HepG2 (cell line): ENCODE results near the gene PCYT2. TPM values are rescaled to one million over a fixed set of nuclear protein-coding genes. Genes with fewer than 3 reads are reported as not detected.

Source experiments
- HDAC2 ChIP-seq: sonication (generic); formaldehyde crosslinking; IDR thresholded peaks from 2 replicates; pipeline ENCODE4 v1.4.0; 2020; ENCODE audit warnings: missing genetic modification reagents
- HINFP ChIP-seq: sonication (generic); formaldehyde crosslinking; IDR thresholded peaks from 2 replicates; pipeline ENCODE4 v1.4.0; 2020; ENCODE audit warnings: low read depth, mild to moderate bottlenecking, missing genetic modification reagents
- HNRNPUL1 ChIP-seq: fragments of 200-400 bp; formaldehyde crosslinking; IDR thresholded peaks from 2 replicates; pipeline ENCODE4 v1.6.1; 2017; ENCODE audit warnings: low read depth, mild to moderate bottlenecking, low read length, moderate library complexity
- JUND ChIP-seq: sonication (generic); formaldehyde crosslinking; IDR thresholded peaks from 2 replicates; pipeline ENCODE4 v1.8.0; 2022; ENCODE audit warnings: mild to moderate bottlenecking, missing genetic modification reagents
- NFATC3 ChIP-seq: sonication (generic); formaldehyde crosslinking; IDR thresholded peaks from 2 replicates; pipeline ENCODE4 v1.5.1; 2020; ENCODE audit warnings: mild to moderate bottlenecking, missing genetic modification reagents
- PRDM15 ChIP-seq: sonication (generic); formaldehyde crosslinking; IDR thresholded peaks from 2 replicates; pipeline ENCODE4 v1.4.0; 2020; ENCODE audit warnings: missing genetic modification reagents
- RBM22 ChIP-seq: fragments of 200-400 bp; formaldehyde crosslinking; optimal IDR thresholded peaks from 2 replicates; pipeline ENCODE3; 2017; ENCODE audit warnings: mild to moderate bottlenecking, low read length, moderate library complexity
- SIN3B ChIP-seq: fragments of 150-350 bp; IDR thresholded peaks from 2 replicates; pipeline ENCODE4 v1.6.1; 2014; ENCODE audit warnings: low read length
- SKI ChIP-seq: fragments of 450-650 bp; IDR thresholded peaks from one replicate; pipeline ENCODE4 v1.6.1; 2018; ENCODE audit warnings: mild to moderate bottlenecking; ENCODE audit not compliant: partially characterized antibody
- SNAPC5 ChIP-seq: sonication (generic); formaldehyde crosslinking; IDR thresholded peaks from 2 replicates; pipeline ENCODE4 v1.8.1; 2023; ENCODE audit warnings: mild to moderate bottlenecking, missing genetic modification reagents, borderline replicate concordance
- ZBTB20 ChIP-seq: sonication (generic); formaldehyde crosslinking; IDR thresholded peaks from 2 replicates; pipeline ENCODE4 v1.8.1; 2023; ENCODE audit warnings: missing genetic modification reagents, low read depth, mild to moderate bottlenecking, borderline replicate concordance
- ZBTB26 ChIP-seq: IDR thresholded peaks from 2 replicates; pipeline ENCODE4 v1.6.1; 2016; ENCODE audit warnings: missing compliant biosample characterization, missing genetic modification reagents, borderline replicate concordance
- ZEB1 ChIP-seq: IDR thresholded peaks from 2 replicates; pipeline ENCODE4 v1.6.1; 2012; ENCODE audit warnings: mild to moderate bottlenecking, low read depth, inconsistent platforms; ENCODE audit not compliant: insufficient replicate concordance
- ZFP36 ChIP-seq: fragments of 150-350 bp; IDR thresholded peaks from 2 replicates; pipeline ENCODE4 v1.6.1; 2018; ENCODE audit warnings: borderline replicate concordance, low read length, low read depth; ENCODE audit not compliant: partially characterized antibody
- ZNF230 ChIP-seq: sonication (generic); formaldehyde crosslinking; IDR thresholded peaks from 2 replicates; pipeline ENCODE4 v1.4.0; 2020; ENCODE audit warnings: mild to moderate bottlenecking, missing genetic modification reagents
- ZNF280D ChIP-seq: sonication (generic); formaldehyde crosslinking; IDR thresholded peaks from 2 replicates; pipeline ENCODE4 v1.5.1; 2020; ENCODE audit warnings: mild to moderate bottlenecking, missing genetic modification reagents
- ZNF343 ChIP-seq: sonication (generic); formaldehyde crosslinking; IDR thresholded peaks from 2 replicates; pipeline ENCODE4 v1.4.0; 2020; ENCODE audit warnings: mild to moderate bottlenecking, missing genetic modification reagents
- ZNF564 ChIP-seq: sonication (generic); formaldehyde crosslinking; IDR thresholded peaks from 2 replicates; pipeline ENCODE4 v1.8.1; 2023; ENCODE audit warnings: mild to moderate bottlenecking, missing genetic modification reagents
- ZNF589 ChIP-seq: sonication (generic); formaldehyde crosslinking; conservative IDR thresholded peaks from 2 replicates; pipeline ENCODE4 v1.8.0; 2022; ENCODE audit warnings: mild to moderate bottlenecking, moderate library complexity, missing genetic modification reagents
- polyA plus RNA-seq, 8 experiments: library from polyadenylated mRNA; depleted of rRNA in 3 of 8; stranded (reverse) in 7 of 8; unstranded in 1 of 8; fragments of >200 nt; fragmentation: Illumina TruSeq in 4 of 8; extraction: Trizol in 4 of 8; gene quantifications; 2 replicates each; pipeline versions ENCODE4 v1.2.1 to v1.2.3, GENCODE V29; 2011 to 2016; ENCODE audit warnings: low read depth in 4 of 8, missing spikeins in 1 of 8, mixed read lengths in 1 of 8; ENCODE audit not compliant: insufficient read depth in 1 of 8
- total RNA-seq, 5 experiments: library from RNA; depleted of rRNA; stranded (reverse); fragments of >200 nt; fragmentation: Illumina TruSeq; extraction: Trizol; gene quantifications; 2 replicates each; pipeline ENCODE4 v1.2.3, GENCODE V29; 2016; ENCODE audit warnings: low read depth in 1 of 5

PCYT2 gene
- total and polyA plus RNA-seq, 2 of the 13 experiments (the other 11 are each of a cell fraction or from before 2014, with no cell fraction given) = 147 to 297 TPM

GRCh38 chr17:81867170-81867990 is 43.8 kb downstream of the PCYT2 start (continued):
- peak; percentile 17; the same call in 1 of the 2 replicates for TF ChIP-seq ZNF589 (CRISPR knock-in tag)
- peak; percentile 23 for TF ChIP-seq JUND (CRISPR knock-in tag)
- 0 out of 2 replicates have a peak, but pooled peaks have one; percentile 9 for TF ChIP-seq ZNF280D (CRISPR knock-in tag)
- TF ChIP-seq PRDM15 (CRISPR knock-in tag) = no peak
- no peak for TF ChIP-seq ZFP36
- no peak for TF ChIP-seq ZBTB20 (CRISPR knock-in tag)
- no peak for TF ChIP-seq SIN3B
- TF ChIP-seq HDAC2 (CRISPR knock-in tag) = no peak; the same call in 1 of the 2 replicates
- TF ChIP-seq SNAPC5 (CRISPR knock-in tag) = no peak
- TF ChIP-seq HINFP = peak; percentile 50; the same call in 1 of the 2 replicates
- peak; percentile 90; the same call in 1 of the 2 replicates for TF ChIP-seq NFATC3
- TF ChIP-seq SKI = no peak
- peak; percentile 88; the same call in 1 of the 2 replicates for TF ChIP-seq ZNF564 (CRISPR knock-in tag)
- no peak for TF ChIP-seq RBM22
- TF ChIP-seq ZEB1 = no peak
- TF ChIP-seq HNRNPUL1 = no peak
- TF ChIP-seq ZNF230 = peak; percentile 42; the same call in 1 of the 2 replicates
- 0 out of 2 replicates have a peak, but pooled peaks have one; percentile 42 for TF ChIP-seq ZBTB26
- TF ChIP-seq ZNF343 (CRISPR knock-in tag) = peak; percentile 62; the same call in 1 of the 2 replicates
